HG03575 (cell line): ENCODE data around the gene BTG4.

Experiments
- ATAC-seq: cut with Tn5 transposase; IDR thresholded peaks from one replicate; pipeline ENCODE4 v1.9.1; 2021; ENCODE audit not compliant: unreplicated experiment, insufficient number of reproducible peaks, low FRiP score; ENCODE audit errors: extremely low read depth

The BTG4 gene

DNA sequence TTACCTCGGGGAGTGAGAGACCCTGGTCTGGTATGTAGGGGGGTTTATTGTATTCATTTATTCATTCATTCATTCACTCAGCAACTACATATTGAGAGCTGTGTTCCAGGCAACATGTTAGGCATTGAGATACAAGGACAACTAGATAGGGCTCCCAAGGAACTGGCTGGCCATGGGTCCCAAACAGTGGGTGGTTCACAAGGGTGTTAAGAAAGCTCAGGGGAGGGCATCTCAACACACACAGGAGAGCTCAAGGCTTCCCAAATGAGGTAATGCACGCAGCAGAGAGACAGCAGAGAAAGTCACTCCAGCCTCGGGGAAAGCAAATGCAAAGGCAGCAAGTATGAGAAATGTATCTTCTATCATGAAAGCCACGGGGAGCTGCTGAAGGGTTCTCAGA lies 51.8 kb downstream of the BTG4 start:
- ATAC-seq: no peak

- no peak for ATAC-seq
Measured at GRCh38 chr11:111459506-111460270, 52.5 kb downstream of the BTG4 start.

DNA sequence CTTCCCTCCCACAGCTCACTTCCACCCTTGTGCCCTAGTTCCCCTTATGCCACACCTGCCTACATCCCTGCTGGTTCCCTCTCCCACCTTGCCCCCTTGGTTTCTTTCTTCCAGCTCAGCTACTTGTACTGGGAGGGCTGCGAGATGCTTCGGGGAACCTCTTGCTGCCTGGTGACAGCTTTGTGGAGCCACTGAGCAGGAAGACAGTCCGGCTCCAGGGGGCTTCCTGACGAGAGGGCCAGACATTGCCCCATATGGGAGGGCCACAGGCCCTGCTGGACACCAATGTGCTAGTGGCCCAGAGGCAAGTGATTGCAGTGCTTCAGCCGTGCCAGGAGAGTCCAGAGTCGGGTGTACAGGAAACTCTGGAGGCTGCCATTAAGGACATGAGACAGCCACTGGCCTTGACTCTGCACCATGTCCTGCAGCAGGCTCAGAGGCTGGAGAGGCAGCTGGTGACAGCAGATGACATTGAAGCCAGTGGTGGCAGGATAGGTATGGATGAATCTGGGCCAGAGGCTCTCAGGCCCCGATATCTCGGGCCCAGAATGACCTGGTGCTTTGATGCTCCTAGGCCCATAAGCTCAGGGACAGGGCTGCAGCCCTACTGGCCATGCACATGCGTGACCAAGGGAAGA lies 54.3 kb downstream of the BTG4 start:
- ATAC-seq: no peak

- ATAC-seq: no peak
Measured at GRCh38 chr11:111456859-111457730, 55.1 kb downstream of the BTG4 start.

DNA sequence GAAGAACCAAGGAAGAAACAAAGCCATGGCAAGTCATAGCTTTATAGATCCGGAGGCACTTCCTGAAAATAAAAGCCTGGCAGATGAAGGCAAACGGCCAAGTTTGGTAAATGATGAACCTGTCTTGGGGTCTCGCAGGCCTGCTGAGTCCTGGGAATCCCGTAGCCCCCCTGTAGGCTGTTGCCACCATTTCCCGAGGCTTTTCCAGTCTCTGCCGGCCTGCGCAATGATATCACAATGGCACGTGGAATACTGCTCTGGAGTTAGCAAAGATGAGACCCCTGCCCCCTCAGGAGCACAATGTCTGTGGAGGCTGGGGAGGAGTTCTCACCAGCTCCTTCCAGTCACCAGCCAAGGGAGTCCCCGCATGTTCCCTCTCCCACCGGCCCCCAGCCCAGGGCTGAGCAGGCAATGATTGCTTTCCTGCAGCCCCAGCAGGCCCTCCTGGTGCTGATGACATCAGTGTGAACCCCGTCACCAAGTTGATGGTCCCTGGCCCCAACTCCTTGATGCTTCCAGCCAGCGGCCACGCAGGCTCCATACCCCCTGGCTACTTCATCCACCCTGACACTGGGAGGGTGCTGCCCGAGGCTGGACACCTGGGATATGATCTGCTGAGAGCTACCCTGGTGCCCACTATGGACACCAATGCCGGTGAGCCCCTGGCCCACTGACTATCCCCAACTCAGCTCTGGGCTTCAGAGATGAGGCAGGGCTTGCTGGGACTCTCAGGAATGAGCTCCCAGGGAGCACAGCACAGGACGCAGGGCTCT lies 55.9 kb downstream of the BTG4 start:
- ATAC-seq: no peak

- no peak for ATAC-seq
Measured at GRCh38 chr11:111455291-111456085, 56.7 kb downstream of the BTG4 start.

- no peak for ATAC-seq
Measured at GRCh38 chr11:111454561-111455192, 57.5 kb downstream of the BTG4 start.

DNA sequence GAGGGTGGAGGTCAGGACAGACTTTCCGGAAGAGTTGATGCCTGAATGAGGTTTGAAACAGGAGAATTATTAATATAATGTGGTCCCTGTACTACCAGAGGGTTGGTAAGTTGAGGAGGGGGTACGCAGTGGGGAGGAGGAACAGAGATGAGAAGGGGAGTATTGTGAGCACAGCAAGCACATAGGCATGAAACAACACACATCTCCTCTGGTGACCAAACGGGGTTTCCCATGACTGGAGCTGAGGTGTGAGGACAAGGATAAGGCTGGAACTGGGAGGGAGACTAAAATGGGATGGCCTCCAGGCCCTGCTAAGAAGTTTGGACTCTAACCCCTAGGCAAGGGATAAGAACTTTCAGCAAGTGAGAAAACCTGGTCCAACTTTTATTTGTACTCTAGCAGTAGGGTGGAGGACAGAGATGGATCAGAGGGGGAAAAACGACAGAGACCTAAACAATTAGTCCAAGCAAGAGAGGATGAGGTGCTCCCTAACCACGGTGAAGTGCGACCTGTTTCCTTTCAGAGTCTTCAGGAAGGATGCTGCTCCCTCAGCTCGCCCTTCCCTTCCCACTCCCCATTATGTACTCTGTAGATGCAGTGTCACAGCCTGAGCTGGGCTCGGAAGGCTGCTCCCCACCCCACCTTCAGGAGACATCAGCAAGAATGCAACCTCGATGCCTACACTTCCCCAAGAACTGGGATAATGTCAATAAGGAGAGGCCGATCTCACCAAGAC lies 59.2 kb downstream of the BTG4 start:
- ATAC-seq: no peak

- no peak for ATAC-seq
Measured at GRCh38 chr11:111452146-111452545, 60.0 kb downstream of the BTG4 start.

- no peak for ATAC-seq
Measured at GRCh38 chr11:111450480-111451320, 61.5 kb downstream of the BTG4 start.

- ATAC-seq: no peak
Measured at GRCh38 chr11:111449696-111450479, 62.3 kb downstream of the BTG4 start.

DNA sequence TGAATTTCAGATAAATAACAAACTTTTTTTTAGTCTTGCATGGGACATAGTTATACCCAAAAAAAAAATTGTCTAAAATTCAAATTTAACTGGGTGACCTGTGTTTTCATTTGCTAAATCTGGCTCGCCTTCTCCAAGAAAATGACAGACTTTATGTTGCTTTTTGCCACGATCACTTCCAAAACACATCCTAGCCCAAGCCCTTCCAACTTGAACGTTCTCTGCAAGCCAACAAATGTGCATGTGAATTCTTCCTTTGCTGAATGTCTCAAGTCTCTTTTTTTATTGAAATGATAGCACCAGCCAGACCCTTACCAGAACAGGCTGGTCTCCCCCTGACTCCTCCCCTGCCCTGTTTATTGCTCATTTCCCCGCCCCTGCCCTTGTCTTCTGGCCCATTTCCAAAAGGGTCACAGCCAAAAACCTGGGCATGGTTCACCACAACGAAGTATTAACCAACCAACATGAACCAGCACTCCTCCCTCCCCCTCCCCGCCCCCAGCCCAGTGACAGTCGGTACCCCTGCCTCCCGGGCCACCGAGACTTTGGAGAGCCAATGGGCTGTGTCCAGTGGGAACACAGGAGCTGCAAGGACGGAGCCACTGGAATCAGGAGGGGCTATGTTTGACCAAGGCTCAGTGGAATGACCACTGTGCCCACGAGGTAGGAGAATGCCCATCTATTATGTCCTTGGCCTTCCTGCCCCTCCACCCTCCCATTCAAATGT lies 63.2 kb downstream of the BTG4 start:
- ATAC-seq: no peak

GRCh38 chr11:111448414-111448813 lies 63.8 kb downstream of the BTG4 start:
- ATAC-seq: no peak

DNA sequence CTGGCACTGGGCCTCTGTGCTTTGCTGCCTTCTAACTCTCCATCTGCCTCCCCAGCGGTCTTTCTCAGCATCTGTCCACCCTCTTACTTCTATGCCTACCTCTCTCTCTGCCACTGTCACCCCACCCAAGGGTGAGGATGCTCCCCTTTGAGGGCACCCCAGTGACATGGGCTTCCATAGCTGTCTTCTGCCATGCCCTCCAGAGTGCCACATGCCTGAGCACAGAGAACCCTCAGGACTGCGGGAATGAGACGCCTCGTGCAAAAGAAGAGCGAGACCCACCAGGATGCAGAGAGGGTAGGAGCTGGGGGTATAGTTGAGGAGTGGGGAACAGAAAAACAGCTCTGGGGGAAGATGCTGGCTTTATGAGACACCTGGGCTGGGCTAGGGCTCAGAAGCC lies 64.3 kb downstream of the BTG4 start:
- no peak for ATAC-seq

DNA sequence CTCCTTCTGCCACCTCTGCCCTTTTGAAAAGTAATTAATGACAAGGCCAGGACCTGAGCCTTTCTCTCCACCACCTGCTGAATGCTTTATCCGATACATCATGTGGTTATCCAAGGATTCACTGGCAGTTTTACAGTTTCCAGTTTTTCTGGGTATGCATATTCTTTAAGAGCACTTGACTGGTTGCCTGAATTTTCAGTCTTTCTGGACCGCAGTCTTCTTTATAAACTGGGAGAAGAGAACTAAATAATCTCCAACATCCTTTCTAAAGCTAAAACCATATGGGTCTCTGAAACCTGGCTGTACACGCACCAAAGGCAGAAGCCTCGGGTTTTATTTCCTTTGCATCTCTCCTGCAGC lies 65.1 kb downstream of the BTG4 start:
- no peak for ATAC-seq
